VCaP (cell line): Measurements from ENCODE around the gene RASA3.

Source experiments
- H3K27ac ChIP-seq: fragments of 450-650 bp; 2 replicates; pipeline ENCODE4 v1.5.1; 2017
- CTCF ChIP-seq: fragments of 450-650 bp; conservative IDR thresholded peaks from 2 replicates; pipeline ENCODE4 v1.5.1; 2017; ENCODE audit warnings: mild to moderate bottlenecking, moderate library complexity

The RASA3 gene

GRCh38 chr13:113969973-113970611, 162.3 kb downstream of the RASA3 start:
- no peak for TF ChIP-seq CTCF
- H3K27ac ChIP-seq = peak overlapping the region; percentile 60

GRCh38 chr13:113969311-113969972, 163.0 kb downstream of the RASA3 start:
- H3K27ac ChIP-seq = no peak overlapping the region
- no peak for TF ChIP-seq CTCF

GRCh38 chr13:113968463-113969310, 163.7 kb downstream of the RASA3 start:
- H3K27ac ChIP-seq = no peak overlapping the region
- TF ChIP-seq CTCF = no peak

- H3K27ac ChIP-seq = no peak overlapping the region
- no peak for TF ChIP-seq CTCF
Observed at GRCh38 chr13:113967729-113968462, 164.5 kb downstream of the RASA3 start.

GRCh38 chr13:113967206-113967720, 165.2 kb downstream of the RASA3 start:
- H3K27ac ChIP-seq = no peak overlapping the region
- TF ChIP-seq CTCF = no peak

- no peak overlapping the region for H3K27ac ChIP-seq
- no peak for TF ChIP-seq CTCF
Observed at GRCh38 chr13:113965968-113966884, 166.2 kb downstream of the RASA3 start.
